ENCODE results near the gene NARS2.
"Not testable (repeated sequence)": the region's sequence is repeated elsewhere in the genome, so short reads cannot be mapped to it uniquely, and the experiment has no call there.

GRCh38 chr11:78597579-78597978 lies 22.9 kb upstream of the NARS2 start:
- TF ChIP-seq YY1 (IDR thresholded peaks at IDR 0.05; ENCODE audit: insufficient read depth, insufficient read length); SUZ12 (IDR thresholded peaks at IDR 0.05; ENCODE audit: extremely low read depth, insufficient read depth, insufficient read length): not testable (repeated sequence)

All from NT2/D1 (cell line).